ENCODE data around the gene CCR1.

CCR1 gene

GRCh38 chr3:46208167-46208704 lies at the start of gene CCR1:
TSS of gene CCR1 (minus strand) at chr3:46208313. CDS start at chr3:46204313, 4,000 bp downstream.
- no peak for FAIRE-seq

- no peak for FAIRE-seq
Observed at GRCh38 chr3:46252980-46253379, 44.9 kb upstream of the CCR1 start.

GRCh38 chr3:46245146-46245545 lies 37.0 kb upstream of the CCR1 start:
- no peak for FAIRE-seq

- FAIRE-seq = no peak
Observed at GRCh38 chr3:46243560-46243959, 35.4 kb upstream of the CCR1 start.

- no peak for FAIRE-seq
Observed at GRCh38 chr3:46242120-46242519, 34.0 kb upstream of the CCR1 start, which contains the start of gene CCR3. TSS of gene CCR3 (plus strand) at chr3:46242460. CDS start at chr3:46265159, 22,699 bp downstream.

- FAIRE-seq = no peak
Observed at GRCh38 chr3:46239952-46240351, 31.8 kb upstream of the CCR1 start.

- no peak for FAIRE-seq
Observed at GRCh38 chr3:46239301-46239938, 31.3 kb upstream of the CCR1 start.

- no peak for FAIRE-seq
Observed at GRCh38 chr3:46238386-46238785, 30.3 kb upstream of the CCR1 start.

- FAIRE-seq = no peak
Observed at GRCh38 chr3:46236294-46237054, 28.4 kb upstream of the CCR1 start.

- FAIRE-seq = no peak
Observed at GRCh38 chr3:46235425-46235824, 27.3 kb upstream of the CCR1 start.

GRCh38 chr3:46233194-46233593 lies 25.1 kb upstream of the CCR1 start:
- FAIRE-seq = no peak

GRCh38 chr3:46231323-46231722 lies 23.2 kb upstream of the CCR1 start:
- no peak for FAIRE-seq

- peak; percentile 51 for FAIRE-seq
Observed at GRCh38 chr3:46228260-46229242, 20.4 kb upstream of the CCR1 start.

- no peak for FAIRE-seq
Observed at GRCh38 chr3:46222435-46223161, 14.5 kb upstream of the CCR1 start.

- FAIRE-seq = no peak
Observed at GRCh38 chr3:46221938-46222337, 13.8 kb upstream of the CCR1 start.

GRCh38 chr3:46221391-46221790 lies 13.3 kb upstream of the CCR1 start:
- no peak for FAIRE-seq

- no peak for FAIRE-seq
Observed at GRCh38 chr3:46218196-46218709, 10.1 kb upstream of the CCR1 start.

- FAIRE-seq = no peak
Observed at GRCh38 chr3:46215810-46216414, 7.8 kb upstream of the CCR1 start.

- FAIRE-seq = no peak
Observed at GRCh38 chr3:46214751-46215352, 6.7 kb upstream of the CCR1 start.

GRCh38 chr3:46213201-46213600 lies 5.1 kb upstream of the CCR1 start:
- no peak for FAIRE-seq

GRCh38 chr3:46212101-46212500 lies 4.0 kb upstream of the CCR1 start:
- no peak for FAIRE-seq
